Karpas-422 (cell line): Measurements from ENCODE around the gene BST2. TPM values are rescaled to one million over a fixed set of nuclear protein-coding genes. Genes with fewer than 3 reads are reported as not detected.

Experiments
- DNase-seq: peaks from one replicate; pipeline ENCODE4 v3.0.0-alpha.2; 2015
- H2AFZ ChIP-seq: fragments of 200-600 bp; sonication (generic); 2 replicates; pipeline ENCODE4 v1.6.1; 2014; ENCODE audit warnings: antibody characterized with exemption, low read length, mixed read lengths
- H3K27ac ChIP-seq: fragments of 200-600 bp; sonication (generic); 2 replicates; pipeline ENCODE4 v1.5.1; 2014; ENCODE audit warnings: mild to moderate bottlenecking, low read length, moderate library complexity
- H3K27me3 ChIP-seq: fragments of 200-600 bp; sonication (generic); 2 replicates; pipeline ENCODE4 v1.6.1; 2014; ENCODE audit warnings: low read length, mixed read lengths
- H3K36me3 ChIP-seq: fragments of 200-600 bp; sonication (generic); 2 replicates; pipeline ENCODE4 v1.6.1; 2014; ENCODE audit warnings: low read length, mixed read lengths; ENCODE audit not compliant: insufficient read depth
- H3K4me1 ChIP-seq: fragments of 200-600 bp; sonication (generic); 2 replicates; pipeline ENCODE4 v1.6.1; 2014; ENCODE audit warnings: mild to moderate bottlenecking, low read length, mixed read lengths
- H3K4me2 ChIP-seq: fragments of 200-600 bp; sonication (generic); 2 replicates; pipeline ENCODE4 v1.6.1; 2014; ENCODE audit warnings: low read length, low read depth, mild to moderate bottlenecking; ENCODE audit not compliant: poor library complexity, severe bottlenecking
- H3K4me3 ChIP-seq: fragments of 200-600 bp; sonication (generic); 2 replicates; pipeline ENCODE4 v1.5.1; 2014; ENCODE audit warnings: mild to moderate bottlenecking, antibody characterized with exemption, low read length, mixed read lengths
- H3K79me2 ChIP-seq: fragments of 200-600 bp; sonication (generic); 2 replicates; pipeline ENCODE4 v1.6.1; 2014; ENCODE audit warnings: mild to moderate bottlenecking, low read length, mixed read lengths
- H3K9ac ChIP-seq: fragments of 200-600 bp; sonication (generic); 2 replicates; pipeline ENCODE4 v1.6.0; 2014; ENCODE audit warnings: low read length
- H3K9me2 ChIP-seq: fragments of 200-600 bp; sonication (generic), shearing (Covaris generic); replicated peaks from 2 replicates; pipeline ENCODE4 v1.6.0; 2014; ENCODE audit warnings: mild to moderate bottlenecking, low read length, moderate library complexity; ENCODE audit not compliant: insufficient read depth
- H3K9me3 ChIP-seq: fragments of 300-700, 200-600 bp; sonication (generic); 2 replicates; pipeline ENCODE4 v1.6.1; 2014; ENCODE audit warnings: low read length, mixed read lengths
- H4K20me1 ChIP-seq: fragments of 200-600 bp; sonication (generic); 2 replicates; pipeline ENCODE4 v1.6.1; 2014; ENCODE audit warnings: mild to moderate bottlenecking, antibody characterized with exemption, low read length, low read depth; ENCODE audit not compliant: insufficient read depth
- total RNA-seq: library from RNA; depleted of rRNA; stranded (reverse); fragments of >200 nt; shearing (Covaris generic); gene quantifications from 2 replicates; pipeline ENCODE4 v1.2.3, GENCODE V29; 2014; ENCODE audit warnings: low replicate concordance

BST2 gene
- total RNA-seq, 1 experiment from 2014 or later: 56.2 TPM

DNA sequence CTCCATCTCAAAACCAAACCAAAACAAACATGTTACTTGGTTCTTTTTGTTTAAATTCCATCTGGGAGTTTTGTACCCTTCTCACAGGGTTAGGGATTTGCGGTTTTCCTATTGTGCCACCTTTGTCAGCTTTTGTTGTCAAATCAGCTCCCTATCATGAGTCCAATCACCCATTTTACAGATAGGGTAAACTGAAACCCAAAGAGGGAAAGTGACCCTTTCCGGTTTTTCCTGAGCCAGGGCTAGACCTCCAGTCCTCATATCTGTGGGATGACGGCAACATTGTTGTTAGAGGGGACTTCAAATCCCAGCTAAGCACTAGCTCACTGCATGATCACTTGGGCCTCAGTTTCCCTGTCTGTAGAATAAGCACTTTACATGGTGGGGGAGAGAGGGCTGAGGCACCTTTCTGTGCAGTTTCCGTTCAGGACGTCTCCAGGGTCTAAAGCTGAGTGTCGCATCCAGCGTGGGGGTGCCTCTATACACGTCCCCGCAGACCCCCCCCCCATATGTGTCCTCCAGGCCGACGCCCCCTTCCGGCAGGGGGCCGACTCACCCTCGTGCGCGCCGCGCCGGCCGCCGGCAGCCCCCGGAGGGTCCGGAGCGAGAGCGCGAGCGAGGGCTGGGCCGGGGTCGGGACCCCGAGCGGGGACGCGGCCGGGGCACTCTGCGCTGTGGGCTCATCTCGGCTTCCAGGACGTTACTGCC, 15.3 kb downstream of the BST2 start:
- Histone ChIP-seq H3K27ac (no peak overlapping the region), H3K4me3 (no peak overlapping the region), H3K4me2 (no peak overlapping the region), H3K79me2 (no peaks in the 10 kb centered on the region), H3K4me1 (peaks cover 9% of the 10 kb centered on the region), H3K9me2 (no peaks in the 10 kb centered on the region), H3K9ac (no peak overlapping the region), H4K20me1 (no peaks in the 10 kb centered on the region), H2AFZ (no peak overlapping the region), H3K9me3 (no peaks in the 10 kb centered on the region), H3K36me3 (no peaks in the 10 kb centered on the region), H3K27me3 (no peaks in the 10 kb centered on the region)
- DNase-seq: no peak

DNA sequence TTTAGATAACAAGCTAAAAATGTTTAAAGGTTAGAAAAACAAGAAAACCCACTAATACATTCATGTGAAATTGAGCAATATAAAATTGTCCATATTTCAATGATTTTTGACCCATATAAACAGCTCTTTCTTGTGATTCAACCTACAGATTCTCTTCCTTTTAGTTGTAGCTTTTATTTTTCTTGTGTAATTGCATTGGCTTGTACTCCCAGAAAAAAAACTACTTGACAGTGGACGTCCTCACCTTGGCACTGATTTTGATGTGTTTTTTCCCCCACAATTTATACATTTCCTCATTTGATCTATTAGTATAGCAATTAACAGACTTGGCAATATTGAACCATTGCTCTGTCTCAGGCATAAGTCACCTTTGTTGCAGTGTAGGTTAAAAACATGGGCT, 16.1 kb downstream of the BST2 start:
- Histone ChIP-seq H3K27me3 (no peaks in the 10 kb centered on the region), H3K4me2 (no peak overlapping the region), H3K36me3 (no peaks in the 10 kb centered on the region), H4K20me1 (no peaks in the 10 kb centered on the region), H3K9me3 (no peaks in the 10 kb centered on the region), H2AFZ (no peak overlapping the region), H3K27ac (no peak overlapping the region), H3K9ac (no peak overlapping the region), H3K9me2 (no peaks in the 10 kb centered on the region), H3K79me2 (no peaks in the 10 kb centered on the region), H3K4me1 (peaks cover 9% of the 10 kb centered on the region), H3K4me3 (no peak overlapping the region)
- no peak for DNase-seq

DNA sequence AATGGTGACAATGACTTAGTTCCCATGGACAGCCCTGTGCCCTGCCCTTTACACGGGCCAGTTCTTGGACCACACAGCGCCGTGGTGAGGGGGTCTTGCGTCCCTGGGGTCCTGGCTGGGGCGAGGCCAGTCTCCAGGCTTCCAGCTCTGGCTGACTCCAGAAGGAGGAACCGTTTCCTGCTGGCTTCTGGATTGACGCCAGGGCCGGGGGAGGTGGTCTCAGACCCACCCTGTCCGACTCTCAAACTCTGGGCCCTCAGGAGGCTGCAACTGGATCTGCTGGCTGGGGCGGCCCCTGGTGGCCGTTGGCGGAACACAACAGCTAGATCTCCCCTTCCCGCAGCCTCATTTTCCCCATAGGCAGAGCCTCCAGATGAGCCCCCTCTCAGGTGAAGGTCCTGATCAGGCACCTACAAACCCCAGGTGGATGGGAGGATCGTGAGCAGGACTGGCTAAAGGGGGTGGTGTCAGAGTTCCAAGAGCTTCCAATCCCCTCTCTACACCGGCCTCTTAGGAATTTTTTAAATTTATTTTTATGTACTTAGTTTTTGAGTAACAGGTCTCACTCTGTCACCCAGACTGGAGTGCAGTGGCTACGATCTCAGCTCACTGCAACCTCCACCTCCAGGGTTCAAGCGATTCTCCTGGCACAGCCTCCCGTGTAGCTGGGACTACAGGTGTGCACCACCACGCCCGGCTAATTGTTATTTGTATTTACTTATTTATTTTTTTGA, 19.4 kb downstream of the BST2 start:
- Histone ChIP-seq H3K9me3 (no peaks in the 10 kb centered on the region), H3K4me1 (peaks cover 12% of the 10 kb centered on the region), H4K20me1 (no peaks in the 10 kb centered on the region), H3K4me3 (no peak overlapping the region), H3K79me2 (no peaks in the 10 kb centered on the region), H3K27ac (no peak overlapping the region), H3K4me2 (no peak overlapping the region), H3K36me3 (no peaks in the 10 kb centered on the region), H3K9me2 (no peaks in the 10 kb centered on the region), H3K9ac (no peak overlapping the region), H3K27me3 (no peaks in the 10 kb centered on the region), H2AFZ (no peak overlapping the region)
- DNase-seq: peak; percentile 88

DNA sequence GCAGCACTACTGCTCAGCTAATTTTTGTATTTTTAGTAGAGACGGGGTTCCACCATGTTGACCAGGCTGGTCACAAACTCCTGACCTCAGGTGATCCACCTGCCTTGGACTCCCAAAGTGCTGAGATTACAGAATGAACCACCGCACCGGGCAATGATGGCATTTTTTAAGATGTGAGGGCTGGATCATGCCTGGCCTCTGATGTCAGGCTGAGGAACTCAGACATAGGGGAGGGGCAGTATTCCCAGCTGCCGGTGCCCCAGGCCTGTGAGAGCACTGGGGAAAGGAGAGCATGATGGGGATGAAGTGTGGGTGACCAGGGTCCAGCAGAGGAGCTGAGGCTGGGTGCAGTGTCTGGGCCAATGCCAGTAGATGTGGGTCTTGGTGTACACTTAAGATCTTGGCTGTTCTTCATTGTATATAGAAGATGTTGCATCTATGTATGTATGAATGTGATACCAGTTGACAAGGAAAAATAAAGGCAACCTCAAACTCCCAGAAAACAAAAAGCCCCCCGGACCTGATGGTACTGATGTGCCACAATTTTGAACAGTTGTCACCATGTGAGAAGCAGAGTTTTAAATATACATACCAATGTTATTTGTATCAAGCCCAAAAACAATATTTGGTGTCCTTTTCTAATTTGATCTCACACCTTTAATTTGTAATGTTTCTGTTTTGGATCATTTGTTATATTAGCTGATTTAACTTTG, 24.8 kb downstream of the BST2 start:
- H4K20me1 ChIP-seq: no peaks in the 10 kb centered on the region
- no peak for DNase-seq
- no peak overlapping the region for H3K4me3 ChIP-seq
- no peaks in the 10 kb centered on the region for H3K27me3 ChIP-seq
- H3K79me2 ChIP-seq: no peaks in the 10 kb centered on the region
- H3K9me2 ChIP-seq: no peaks in the 10 kb centered on the region
- no peaks in the 10 kb centered on the region for H3K9me3 ChIP-seq
- H3K27ac ChIP-seq: no peak overlapping the region
- no peaks in the 10 kb centered on the region for H3K36me3 ChIP-seq
- H2AFZ ChIP-seq: no peak overlapping the region
- H3K4me2 ChIP-seq: no peak overlapping the region
- H3K4me1 ChIP-seq: peaks cover 12% of the 10 kb centered on the region
- H3K9ac ChIP-seq: no peak overlapping the region

DNA sequence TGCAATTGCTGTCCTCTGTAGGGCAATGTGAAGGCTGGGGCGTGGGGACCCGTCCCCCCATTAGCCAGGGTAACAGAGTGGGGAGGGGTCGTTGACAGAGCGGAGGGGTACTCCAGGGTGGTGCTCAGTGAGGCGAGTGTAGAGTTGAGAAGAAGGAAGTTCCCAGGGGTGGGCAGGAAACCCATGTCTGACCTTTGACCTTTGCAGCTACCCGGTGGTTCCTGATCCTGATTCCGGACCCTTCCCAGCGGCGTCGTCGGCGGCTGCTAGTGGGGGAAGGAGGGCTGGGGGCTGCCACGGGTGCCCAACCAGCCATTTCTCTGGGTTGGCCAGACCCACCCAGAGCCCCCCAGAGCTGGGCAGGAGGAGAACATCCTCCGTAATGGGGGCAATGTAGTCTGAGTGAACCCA, 26.2 kb downstream of the BST2 start:
- Histone ChIP-seq H3K27me3 (no peaks in the 10 kb centered on the region), H3K9me3 (no peaks in the 10 kb centered on the region), H2AFZ (no peak overlapping the region), H3K27ac (no peak overlapping the region), H3K4me2 (no peak overlapping the region), H3K4me3 (no peak overlapping the region), H3K9me2 (no peaks in the 10 kb centered on the region), H4K20me1 (no peaks in the 10 kb centered on the region), H3K79me2 (no peaks in the 10 kb centered on the region), H3K4me1 (peaks cover 12% of the 10 kb centered on the region), H3K36me3 (no peaks in the 10 kb centered on the region), H3K9ac (no peak overlapping the region)
- DNase-seq: no peak

DNA sequence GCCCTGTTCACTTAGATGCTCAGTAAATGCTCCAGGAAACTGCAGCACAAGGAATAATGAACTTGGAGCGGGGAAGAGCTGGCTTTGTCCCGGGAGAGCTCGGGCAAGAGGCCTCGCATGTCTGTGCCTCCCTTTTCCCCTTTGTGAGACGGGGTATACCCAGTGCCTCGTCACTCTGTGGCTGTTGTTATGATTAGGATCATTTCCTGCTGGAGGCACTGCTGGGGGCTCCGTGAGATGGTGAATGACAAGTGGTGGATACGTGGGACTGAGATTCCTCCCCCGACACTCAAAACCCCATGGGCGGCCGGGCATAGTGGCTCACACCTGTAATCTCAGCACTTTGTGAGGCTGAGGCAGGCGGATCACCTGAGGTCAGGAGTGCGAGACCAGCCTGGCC, 27.2 kb downstream of the BST2 start:
- peaks cover 11% of the 10 kb centered on the region for H3K4me1 ChIP-seq
- no peak overlapping the region for H2AFZ ChIP-seq
- no peaks in the 10 kb centered on the region for H3K36me3 ChIP-seq
- no peak overlapping the region for H3K4me2 ChIP-seq
- no peak overlapping the region for H3K9ac ChIP-seq
- no peak for DNase-seq
- no peaks in the 10 kb centered on the region for H4K20me1 ChIP-seq
- H3K27me3 ChIP-seq: no peaks in the 10 kb centered on the region
- no peak overlapping the region for H3K4me3 ChIP-seq
- H3K9me3 ChIP-seq: no peaks in the 10 kb centered on the region
- no peaks in the 10 kb centered on the region for H3K79me2 ChIP-seq
- H3K9me2 ChIP-seq: no peaks in the 10 kb centered on the region
- H3K27ac ChIP-seq: no peak overlapping the region

DNA sequence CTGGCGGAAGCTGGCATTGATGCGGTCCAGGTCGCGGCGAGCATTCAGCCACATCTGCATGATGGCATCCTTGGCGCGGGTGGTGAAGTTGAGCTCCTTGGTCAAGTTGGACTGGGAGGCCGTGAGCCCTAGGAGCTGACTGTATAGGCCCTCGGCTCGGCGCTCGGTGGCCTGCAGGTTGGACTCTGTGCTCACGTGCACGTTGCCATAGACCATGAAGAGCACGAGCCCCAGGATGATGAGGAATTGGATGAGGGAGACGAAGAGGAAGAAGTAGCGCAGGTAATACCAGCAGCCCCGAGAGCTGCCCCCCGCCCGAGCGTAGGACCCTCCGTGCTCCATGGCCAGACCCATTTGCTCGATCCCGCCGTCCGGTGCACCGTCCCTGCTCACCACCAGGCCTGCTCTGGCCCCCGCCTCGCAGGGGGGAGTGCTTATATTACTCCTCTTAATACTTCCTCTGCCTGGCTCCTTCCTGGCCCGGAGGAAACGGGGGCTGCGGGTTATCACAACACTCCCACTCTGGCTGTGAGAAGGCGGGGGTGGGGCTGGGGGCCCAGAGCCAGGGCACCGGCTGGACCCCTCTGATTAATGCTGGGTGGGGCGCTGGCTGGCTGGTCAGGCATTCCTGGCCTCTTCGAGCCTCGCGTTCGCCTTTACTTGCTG, 28.4 kb downstream of the BST2 start, which contains the start of gene PLVAP:
PLVAP (minus strand) TSS at position 408 of the 666 bp plus-strand sequence; CDS start at position 354, 54 bp downstream.
- Histone ChIP-seq H3K4me3 (no peak within 1 kb of the TSS), H3K36me3 (no peaks in the 10 kb centered on the region), H2AFZ (no peak within 1 kb of the TSS), H3K27ac (no peak within 1 kb of the TSS), H3K9me2 (no peaks in the 10 kb centered on the region), H3K9me3 (no peaks in the 10 kb centered on the region), H3K4me2 (no peak within 1 kb of the TSS), H3K27me3 (no peaks in the 10 kb centered on the region), H4K20me1 (no peaks in the 10 kb centered on the region), H3K4me1 (no peaks in the 10 kb centered on the region), H3K9ac (no peak within 1 kb of the TSS), H3K79me2 (no peaks in the 10 kb centered on the region)
- no peak for DNase-seq
